ENCODE measurements around the gene MAB21L4.

The MAB21L4 gene

DNA sequence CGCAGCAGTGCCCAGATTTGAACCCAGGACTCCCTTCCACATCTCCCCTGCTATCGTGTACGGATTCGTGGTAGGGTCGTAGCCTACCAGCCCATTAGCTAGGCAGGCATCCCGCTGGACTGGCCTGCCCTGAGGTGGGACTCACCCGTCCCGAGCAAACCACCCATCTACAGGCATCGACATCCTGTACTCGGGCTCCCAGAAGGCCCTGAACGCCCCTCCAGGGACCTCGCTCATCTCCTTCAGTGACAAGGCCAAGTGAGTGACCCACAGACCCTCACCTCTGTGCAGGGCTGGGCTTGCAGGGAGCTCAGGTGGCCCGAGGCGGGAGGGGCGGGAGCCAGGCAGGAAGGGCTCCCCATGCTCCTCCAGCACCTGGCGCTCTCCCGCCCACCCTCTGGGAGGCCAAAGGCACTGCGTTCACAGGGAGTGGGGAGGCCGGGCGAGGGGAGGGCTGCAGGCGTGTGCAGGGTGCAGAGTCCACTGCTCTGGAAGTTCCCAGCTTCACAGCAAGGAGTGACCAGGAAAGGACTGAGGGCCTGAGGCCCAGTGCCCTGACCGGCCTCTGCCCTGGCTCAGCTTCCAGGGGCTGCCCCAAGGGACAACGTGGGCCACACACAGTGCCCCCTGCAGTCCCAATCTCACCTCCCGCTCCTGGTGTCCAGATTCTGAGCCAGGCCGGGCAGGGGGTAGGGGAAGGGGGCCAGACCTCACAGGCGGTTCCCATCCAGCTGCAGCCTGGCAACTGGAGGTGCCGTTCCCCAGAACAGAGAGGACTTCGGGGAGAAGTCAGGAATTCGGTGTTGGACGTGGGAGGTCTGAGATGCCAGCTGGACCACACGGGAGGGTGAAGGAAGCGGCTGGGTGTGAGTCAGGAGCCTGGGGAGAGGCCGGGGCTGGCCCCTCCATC is 21.9 kb downstream of the MAB21L4 start:
- DNase-seq, result no peak
- Mint-ChIP-seq H3K27me3 (no peaks in the 10 kb centered on the region), H3K9me3 (no peaks in the 10 kb centered on the region), H3K27ac (no peak overlapping the region), H3K4me3 (no peak overlapping the region), H3K4me1 (no peaks in the 10 kb centered on the region), H3K36me3 (no peaks in the 10 kb centered on the region)
- CTCF ChIA-PET, result interaction anchor here (1.1 kb wide), 1 partner anchor 23 kb away, joined by 3 read pairs; no protein-coding TSS in a partner anchor

DNA sequence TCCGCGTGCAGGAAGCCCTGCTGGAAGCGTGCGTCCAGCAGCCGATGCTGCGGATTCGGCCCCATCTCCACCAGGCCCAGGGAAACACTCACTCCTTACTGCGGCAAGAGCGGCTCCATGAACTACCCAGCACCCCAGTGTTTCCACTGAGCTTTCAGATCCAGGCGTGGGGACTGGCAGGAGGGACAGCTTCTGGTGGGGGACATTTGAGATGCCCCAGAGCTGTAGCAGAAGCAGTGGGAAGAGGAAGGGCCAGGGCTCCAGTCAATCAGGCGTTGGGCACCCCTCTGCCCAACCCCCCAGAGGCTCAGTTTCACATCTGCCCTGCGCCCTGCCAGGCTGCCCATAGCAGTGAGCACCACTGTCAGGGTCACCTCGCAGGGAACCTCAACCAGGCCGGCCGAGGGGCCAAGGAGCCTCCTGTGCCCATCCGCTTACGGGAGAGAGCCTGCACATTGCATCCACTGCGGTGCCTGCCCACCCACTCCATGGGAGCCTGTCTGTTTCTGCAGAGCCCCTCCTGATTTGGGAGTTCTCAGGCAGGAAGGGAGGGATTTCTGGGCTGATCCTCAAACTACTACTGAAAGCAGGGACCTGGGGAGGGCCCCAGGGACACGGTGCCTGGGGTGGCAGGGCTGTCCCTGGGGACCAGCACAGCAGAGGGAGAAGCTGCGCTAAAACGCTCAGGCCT is 22.7 kb downstream of the MAB21L4 start:
- Mint-ChIP-seq H3K36me3 (no peaks in the 10 kb centered on the region), H3K4me1 (no peaks in the 10 kb centered on the region), H3K27ac (no peak overlapping the region), H3K9me3 (no peaks in the 10 kb centered on the region), H3K27me3 (no peaks in the 10 kb centered on the region), H3K4me3 (no peak overlapping the region)
- CTCF ChIA-PET, result no interaction called here
- DNase-seq, result no peak

DNA sequence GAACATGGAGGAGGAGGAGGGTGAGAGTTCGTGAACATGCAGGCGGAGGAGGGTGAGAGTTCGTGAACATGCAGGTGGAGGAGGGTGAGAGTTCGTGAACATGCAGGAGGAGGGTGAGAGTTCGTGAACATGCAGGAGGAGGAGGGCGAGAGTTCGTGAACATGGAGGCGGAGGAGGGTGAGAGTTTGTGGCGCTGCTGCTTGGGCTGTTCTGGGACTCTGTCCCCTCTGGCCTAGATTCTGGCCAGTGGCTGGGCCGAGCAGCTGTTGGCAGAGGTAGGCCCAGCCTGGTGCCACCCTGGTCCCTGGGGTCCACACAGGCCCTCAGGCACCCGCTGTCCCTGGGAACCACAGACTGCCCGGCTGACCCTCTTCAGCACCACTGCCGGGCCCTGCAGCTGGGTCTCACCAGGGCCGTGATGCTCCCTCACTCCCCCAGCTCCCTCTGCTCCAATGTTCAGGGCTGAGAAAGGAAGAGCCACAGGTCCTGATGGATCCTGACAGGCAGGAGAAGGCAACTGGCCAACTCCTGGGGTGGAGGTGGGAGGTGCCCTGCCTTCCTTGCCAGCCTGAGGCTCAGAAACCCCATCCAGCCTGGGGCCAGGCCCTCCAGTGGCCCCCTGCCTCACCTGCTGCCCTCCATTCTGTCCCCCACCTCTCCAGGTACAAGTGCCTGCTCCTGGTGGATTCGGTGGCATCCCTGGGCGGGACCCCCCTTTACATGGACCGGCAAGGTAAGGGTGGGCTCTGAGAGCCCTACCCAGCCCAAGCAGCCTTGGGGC is 23.4 kb downstream of the MAB21L4 start:
- Mint-ChIP-seq H3K4me3 (no peak overlapping the region), H3K36me3 (no peaks in the 10 kb centered on the region), H3K27ac (no peak overlapping the region), H3K4me1 (no peaks in the 10 kb centered on the region), H3K9me3 (no peaks in the 10 kb centered on the region), H3K27me3 (no peaks in the 10 kb centered on the region)
- CTCF ChIA-PET, result no interaction called here
- DNase-seq, result no peak

DNA sequence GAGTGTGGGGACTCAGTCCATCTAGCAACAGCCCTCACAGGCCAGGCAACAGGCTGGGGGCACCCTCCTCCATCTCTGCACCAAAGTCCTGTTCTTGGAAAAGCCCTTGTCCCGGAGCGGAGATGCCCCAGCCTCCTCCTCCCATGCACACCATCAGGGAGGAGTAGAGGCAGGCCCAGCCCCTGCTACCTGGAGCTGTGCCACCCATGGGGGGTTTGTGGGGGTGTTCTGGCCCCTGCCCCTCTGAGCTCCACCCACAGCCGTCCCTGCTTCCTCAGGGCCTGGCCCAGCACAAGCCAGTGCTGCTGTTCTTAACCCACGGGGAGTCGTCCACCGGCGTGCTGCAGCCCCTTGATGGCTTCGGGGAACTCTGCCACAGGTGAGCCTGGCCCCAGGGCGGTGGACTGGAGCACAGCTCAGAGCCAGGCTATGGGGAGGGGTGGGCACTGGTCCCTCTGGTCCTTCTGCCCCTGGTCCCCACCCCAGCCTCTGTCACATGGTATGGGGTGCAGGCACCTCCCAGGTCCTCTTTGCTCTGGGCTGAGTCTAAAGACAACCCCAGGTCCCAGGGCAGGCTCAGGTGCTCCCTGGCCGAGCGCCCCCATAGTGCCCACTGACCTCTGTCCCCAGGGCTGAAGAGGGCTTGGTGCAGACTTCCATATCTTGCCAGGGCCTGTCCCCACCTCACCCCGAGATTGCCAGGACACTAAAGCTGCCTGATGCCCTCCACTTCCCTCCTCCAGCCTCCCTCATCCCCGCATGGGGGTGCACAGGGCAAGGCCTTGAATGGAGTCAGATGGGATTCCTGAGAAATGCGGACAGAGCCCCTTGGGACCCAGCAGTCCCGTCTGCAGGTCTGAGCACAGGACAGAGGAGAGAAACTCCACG is 24.6 kb downstream of the MAB21L4 start:
- Mint-ChIP-seq H3K4me1 (no peaks in the 10 kb centered on the region), H3K27ac (no peak overlapping the region), H3K4me3 (no peak overlapping the region), H3K9me3 (no peaks in the 10 kb centered on the region), H3K27me3 (no peaks in the 10 kb centered on the region), H3K36me3 (no peaks in the 10 kb centered on the region)
- no peak for DNase-seq
- CTCF ChIA-PET, result interaction anchor here (0.6 kb wide), 1 partner anchor 1036 kb away, joined by 3 read pairs; no protein-coding TSS in a partner anchor

DNA sequence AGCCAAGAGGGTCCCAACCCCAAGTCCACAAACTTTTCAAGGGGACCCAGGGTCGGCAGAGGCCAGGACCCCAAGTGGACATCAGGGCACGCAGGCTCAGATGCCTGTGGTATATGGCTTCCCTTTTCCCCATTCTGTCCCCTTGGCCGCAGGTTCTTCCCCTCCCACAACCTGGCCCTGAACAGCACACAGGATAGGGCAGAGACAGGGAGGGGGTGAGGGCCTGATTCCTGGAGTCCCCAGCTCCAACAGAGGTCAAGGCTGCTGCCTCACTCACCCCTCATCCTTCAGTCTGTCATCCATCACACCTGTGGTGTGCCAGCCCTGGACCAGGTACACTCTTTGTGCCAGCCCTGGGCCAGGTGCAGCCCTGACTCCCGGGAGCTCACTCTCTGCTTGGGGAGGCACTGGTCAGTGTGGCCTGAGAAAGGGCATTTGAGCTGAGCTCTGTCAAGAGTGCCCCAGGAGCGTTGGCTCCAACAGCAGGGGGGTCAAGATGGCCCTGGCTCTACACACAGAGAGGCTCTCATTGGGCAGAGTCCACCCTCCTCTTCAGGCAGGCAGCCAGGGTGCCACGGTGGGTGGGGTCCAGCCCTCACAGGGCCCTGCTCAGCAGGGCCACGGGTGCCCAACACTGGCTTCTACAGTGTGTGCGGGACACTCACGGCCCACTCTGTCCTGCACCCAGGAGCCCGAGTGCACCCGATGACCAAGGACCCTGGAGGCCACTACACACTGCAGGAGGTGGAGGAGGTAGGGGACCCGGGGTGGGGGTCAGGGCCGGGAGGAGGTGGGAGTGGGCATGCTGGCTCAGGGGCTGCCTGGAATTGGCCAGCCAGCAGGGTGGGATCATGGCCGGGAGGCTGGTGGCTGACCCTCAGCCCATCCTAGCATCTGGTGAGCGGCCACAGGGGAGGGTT is 25.7 kb downstream of the MAB21L4 start:
- no peak overlapping the region for H3K27ac Mint-ChIP-seq
- no peaks in the 10 kb centered on the region for H3K36me3 Mint-ChIP-seq
- no peaks in the 10 kb centered on the region for H3K27me3 Mint-ChIP-seq
- CTCF ChIA-PET, result no interaction called here
- no peak overlapping the region for H3K4me3 Mint-ChIP-seq
- H3K9me3 Mint-ChIP-seq, result no peaks in the 10 kb centered on the region
- DNase-seq, result no peak
- no peaks in the 10 kb centered on the region for H3K4me1 Mint-ChIP-seq

DNA sequence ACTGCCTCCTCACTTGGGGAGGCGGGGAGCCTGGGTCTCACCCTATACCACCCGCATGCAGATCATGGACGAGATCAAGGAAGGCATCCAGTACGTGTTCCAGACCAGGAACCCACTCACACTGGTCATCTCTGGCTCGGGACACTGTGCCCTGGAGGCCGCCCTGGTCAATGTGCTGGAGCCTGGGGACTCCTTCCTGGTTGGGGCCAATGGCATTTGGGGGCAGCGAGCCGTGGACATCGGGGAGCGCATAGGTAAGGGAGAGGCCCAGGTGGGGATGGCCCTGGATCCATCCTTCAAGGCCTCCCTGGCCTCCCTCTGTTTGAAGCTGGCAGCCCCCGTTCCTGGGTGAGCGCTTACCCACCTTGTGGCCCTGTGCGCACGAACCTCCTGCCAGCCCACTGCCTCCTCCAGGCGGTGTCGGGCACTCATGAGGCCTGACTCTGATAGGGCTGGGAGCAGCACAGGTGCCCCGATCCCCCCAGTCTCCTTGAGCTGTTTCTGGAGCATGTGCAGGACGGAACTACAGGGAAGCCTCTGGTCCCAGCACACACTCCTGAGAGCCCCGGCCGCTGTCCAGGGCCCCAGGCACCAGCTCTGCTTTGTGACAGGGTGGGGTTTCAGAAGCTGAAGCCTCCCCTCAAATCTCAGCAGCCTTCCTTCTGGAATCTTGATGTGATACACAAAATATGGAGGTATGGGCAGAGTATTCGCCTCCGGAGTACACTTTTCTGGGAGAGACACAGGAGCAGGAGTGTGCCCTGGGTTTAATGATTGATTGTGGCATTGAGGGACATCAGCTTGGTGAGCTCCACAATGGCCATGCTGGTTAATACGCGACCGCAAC is 26.6 kb downstream of the MAB21L4 start:
- no peaks in the 10 kb centered on the region for H3K4me1 Mint-ChIP-seq
- no peak overlapping the region for H3K4me3 Mint-ChIP-seq
- no peak for DNase-seq
- no peaks in the 10 kb centered on the region for H3K9me3 Mint-ChIP-seq
- no peak overlapping the region for H3K27ac Mint-ChIP-seq
- H3K27me3 Mint-ChIP-seq, result peaks cover 4% of the 10 kb centered on the region
- CTCF ChIA-PET, result no interaction called here
- no peaks in the 10 kb centered on the region for H3K36me3 Mint-ChIP-seq

DNA sequence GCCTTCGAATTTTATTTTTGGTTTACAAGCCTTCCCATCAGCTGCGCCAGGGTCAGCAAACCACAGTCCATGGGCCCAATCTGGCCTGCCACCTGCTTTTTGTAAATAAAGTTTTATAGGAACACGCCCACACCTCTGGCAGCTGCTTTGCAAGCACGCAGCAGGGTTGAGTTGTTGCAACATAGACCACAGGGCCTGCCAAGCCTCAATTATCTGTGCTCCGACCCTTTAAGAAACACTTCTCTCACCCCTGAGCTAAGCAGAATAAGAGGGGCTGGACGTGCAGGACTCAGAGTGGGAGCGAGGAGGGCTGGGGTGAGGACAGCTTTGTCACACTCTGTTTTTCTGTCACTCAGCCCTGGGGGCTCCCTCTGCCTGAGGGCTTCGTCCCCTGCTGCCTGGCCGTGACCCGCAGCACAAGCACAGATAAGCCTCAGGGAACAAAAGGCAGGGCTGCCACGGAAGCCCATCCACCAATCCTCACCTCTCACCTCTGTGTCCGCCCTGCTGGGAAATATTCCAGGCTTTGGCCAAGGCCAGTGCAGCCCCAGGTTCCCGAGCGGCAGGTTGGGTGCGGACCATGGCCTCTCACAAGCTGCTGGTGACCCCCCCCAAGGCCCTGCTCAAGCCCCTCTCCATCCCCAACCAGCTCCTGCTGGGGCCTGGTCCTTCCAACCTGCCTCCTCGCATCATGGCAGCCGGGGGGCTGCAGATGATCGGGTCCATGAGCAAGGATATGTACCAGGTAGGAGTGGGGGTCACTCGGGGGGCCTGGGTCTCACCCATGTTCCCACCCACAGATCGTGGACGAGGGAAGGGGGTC is 27.5 kb downstream of the MAB21L4 start, which contains the start of gene AGXT:
TSS of gene AGXT (plus strand) at position 539 of the 823 bp plus-strand sequence. CDS start at position 581, 42 bp downstream.
- CTCF ChIA-PET, result no interaction called here
- Mint-ChIP-seq H3K36me3 (no peaks in the 10 kb centered on the region), H3K4me1 (no peaks in the 10 kb centered on the region), H3K4me3 (no peak within 1 kb of the TSS), H3K9me3 (no peaks in the 10 kb centered on the region), H3K27ac (no peak within 1 kb of the TSS), H3K27me3 (peaks cover 11% of the 10 kb centered on the region)
- no peak for DNase-seq

DNA sequence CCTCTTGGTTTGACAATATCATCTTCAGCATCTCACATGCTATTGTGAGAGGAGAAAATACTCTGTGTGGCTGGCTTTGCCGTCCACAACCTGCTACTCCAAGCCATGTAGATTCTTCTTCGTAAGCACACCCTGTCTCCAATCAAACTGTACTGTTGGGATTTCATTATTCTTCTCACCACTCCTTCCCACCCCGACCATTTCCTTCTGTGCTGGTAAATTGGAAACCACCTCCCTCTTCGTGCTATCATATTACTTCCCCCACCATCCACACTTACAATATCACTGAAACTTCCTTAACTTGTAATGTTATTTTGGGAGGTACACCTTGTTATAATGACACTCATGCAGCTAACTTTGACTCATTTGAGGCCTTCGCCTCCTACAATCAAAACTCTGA is 30.6 kb downstream of the MAB21L4 start:
- no peak overlapping the region for H3K4me3 Mint-ChIP-seq
- H3K36me3 Mint-ChIP-seq, result no peaks in the 10 kb centered on the region
- CTCF ChIA-PET, result no interaction called here
- DNase-seq, result no peak
- H3K27ac Mint-ChIP-seq, result no peak overlapping the region
- no peaks in the 10 kb centered on the region for H3K9me3 Mint-ChIP-seq
- peaks cover 17% of the 10 kb centered on the region for H3K27me3 Mint-ChIP-seq
- H3K4me1 Mint-ChIP-seq, result no peaks in the 10 kb centered on the region

DNA sequence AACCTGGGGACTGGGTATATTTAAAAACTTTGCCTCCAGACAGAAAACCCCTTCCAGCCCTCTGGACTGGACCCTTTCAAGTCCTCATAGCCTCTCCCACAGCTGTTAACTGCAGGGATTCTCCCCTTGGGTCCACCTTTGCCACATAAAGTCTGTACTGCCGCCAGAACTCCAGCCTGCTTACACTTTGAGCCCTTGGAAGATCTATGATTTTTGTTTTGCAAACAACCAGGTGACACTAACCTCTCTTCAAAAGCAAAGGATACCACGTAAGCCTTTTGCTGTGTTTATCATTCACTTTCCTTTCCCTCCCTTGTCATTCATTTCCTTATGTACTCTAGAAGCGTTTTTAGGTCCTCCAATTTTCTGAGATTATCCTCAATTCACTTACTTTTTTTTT is 31.5 kb downstream of the MAB21L4 start:
- CTCF ChIA-PET, result no interaction called here
- peaks cover 22% of the 10 kb centered on the region for H3K27me3 Mint-ChIP-seq
- H3K9me3 Mint-ChIP-seq, result no peaks in the 10 kb centered on the region
- no peak overlapping the region for H3K27ac Mint-ChIP-seq
- DNase-seq, result no peak
- H3K36me3 Mint-ChIP-seq, result no peaks in the 10 kb centered on the region
- H3K4me3 Mint-ChIP-seq, result no peak overlapping the region
- H3K4me1 Mint-ChIP-seq, result no peaks in the 10 kb centered on the region

DNA sequence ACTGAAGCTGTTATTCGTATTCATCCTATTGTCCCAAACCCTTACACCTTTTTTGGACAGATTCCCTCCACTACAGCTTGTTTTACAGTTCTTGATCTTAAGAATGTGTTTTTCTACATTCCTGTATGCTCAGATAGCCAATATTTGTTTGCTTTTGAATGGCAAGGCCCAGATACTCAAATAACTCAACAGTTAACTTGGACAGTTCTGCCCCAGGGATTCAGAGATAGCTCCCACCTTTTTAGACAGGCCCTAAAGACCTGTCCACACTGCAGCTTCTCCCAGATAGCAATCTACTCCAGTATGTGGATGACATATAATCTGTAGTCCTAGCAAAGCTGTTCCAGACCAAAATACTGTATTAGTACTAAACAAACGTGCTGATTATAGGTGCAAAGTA is 34.4 kb downstream of the MAB21L4 start:
- DNase-seq, result no peak
- CTCF ChIA-PET, result interaction anchor here (2.5 kb wide), 1 partner anchor 10 kb away, joined by 10 read pairs; no protein-coding TSS in a partner anchor
- Mint-ChIP-seq H3K36me3 (no peaks in the 10 kb centered on the region), H3K4me1 (no peaks in the 10 kb centered on the region), H3K27me3 (peaks cover 32% of the 10 kb centered on the region), H3K4me3 (no peak overlapping the region), H3K9me3 (no peaks in the 10 kb centered on the region), H3K27ac (no peak overlapping the region)

DNA sequence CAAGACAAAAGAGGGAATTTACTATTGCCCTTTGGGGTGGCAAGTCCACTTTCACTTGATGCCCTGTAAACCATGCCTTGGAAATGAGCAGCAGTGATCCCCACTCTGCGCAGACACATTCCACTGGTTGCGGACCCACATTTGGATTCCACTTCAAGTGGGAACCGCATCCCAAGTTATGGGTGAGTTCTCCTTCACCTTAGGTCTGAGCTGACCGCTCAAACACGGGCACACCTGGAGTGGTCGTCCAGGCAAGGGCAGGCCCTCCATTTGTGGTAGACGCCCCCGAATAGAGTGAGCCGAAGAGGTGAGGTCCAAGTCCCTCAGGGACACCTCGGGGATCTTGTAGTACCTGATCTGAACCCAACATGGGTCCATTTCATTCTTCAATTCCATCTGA is 37.1 kb downstream of the MAB21L4 start:
- no peak for DNase-seq
- Mint-ChIP-seq H3K36me3 (peaks cover 2% of the 10 kb centered on the region), H3K9me3 (peaks cover 12% of the 10 kb centered on the region), H3K4me3 (no peak overlapping the region), H3K27me3 (peaks cover 25% of the 10 kb centered on the region), H3K27ac (no peak overlapping the region), H3K4me1 (no peaks in the 10 kb centered on the region)
- CTCF ChIA-PET, result no interaction called here

All from activated naive CD4-positive, alpha-beta T cell treated with anti-CD3 and anti-CD28 coated beads, Interleukin-2, amount 10 ng/mL, durations not matched to agents 7 days and 5 days (primary cell).